HepG2 (cell line): ENCODE measurements around the gene DNAJC11. TPM values are rescaled to one million over a fixed set of nuclear protein-coding genes. Genes with fewer than 3 reads are reported as not detected.

Experiments used
- AHR ChIP-seq: IDR thresholded peaks from 2 replicates; pipeline ENCODE4 v1.6.1; 2018; ENCODE audit warnings: missing genetic modification reagents, missing compliant biosample characterization
- CSRNP1 ChIP-seq: sonication (generic); formaldehyde crosslinking; IDR thresholded peaks from 2 replicates; pipeline ENCODE4 v1.8.1; 2023; ENCODE audit warnings: mild to moderate bottlenecking, missing genetic modification reagents
- DRAP1 ChIP-seq: IDR thresholded peaks from 2 replicates; pipeline ENCODE4 v1.6.1; 2016; ENCODE audit warnings: missing genetic modification reagents, missing compliant biosample characterization
- ESRRA ChIP-seq: sonication (generic); formaldehyde crosslinking; IDR thresholded peaks from 2 replicates; pipeline ENCODE4 v1.5.1; 2020; ENCODE audit warnings: mild to moderate bottlenecking, low read depth, missing genetic modification reagents
- GZF1 ChIP-seq: sonication (generic); formaldehyde crosslinking; IDR thresholded peaks from 2 replicates; pipeline ENCODE4 v1.5.1; 2020; ENCODE audit warnings: mild to moderate bottlenecking, missing genetic modification reagents
- HOXD1 ChIP-seq: sonication (generic); formaldehyde crosslinking; IDR thresholded peaks from 2 replicates; pipeline ENCODE4 v1.5.0; 2020; ENCODE audit warnings: missing genetic modification reagents
- KAT7 ChIP-seq: IDR thresholded peaks from 2 replicates; pipeline ENCODE4 v1.6.1; 2018; ENCODE audit warnings: borderline replicate concordance, missing compliant biosample characterization
- MIER3 ChIP-seq: IDR thresholded peaks from 2 replicates; pipeline ENCODE4 v1.6.1; 2016; ENCODE audit warnings: missing compliant biosample characterization, borderline replicate concordance
- NONO ChIP-seq, 2 experiments: fragments of 450-650 bp in 1 of 2; sonication (generic) in 1 of 2; formaldehyde crosslinking in 1 of 2; IDR thresholded peaks in 1 of 2; conservative IDR thresholded peaks in 1 of 2; 2 replicates each; pipeline versions ENCODE4 v1.6.1 to v1.8.0; 2017 to 2022; ENCODE audit warnings: mild to moderate bottlenecking in 1 of 2, missing genetic modification reagents in 1 of 2, moderate library complexity in 1 of 2
- PPARG ChIP-seq: conservative IDR thresholded peaks from 2 replicates; pipeline ENCODE4 v1.6.1; 2016; ENCODE audit warnings: missing biosample characterization, missing genetic modification reagents
- PRDM4 ChIP-seq: sonication (generic); formaldehyde crosslinking; IDR thresholded peaks from 2 replicates; pipeline ENCODE4 v1.9.0; 2021; ENCODE audit warnings: missing genetic modification reagents, borderline replicate concordance
- PRMT3 ChIP-seq: sonication (generic); formaldehyde crosslinking; IDR thresholded peaks from 2 replicates; pipeline ENCODE4 v1.8.1; 2022; ENCODE audit warnings: low read depth, mild to moderate bottlenecking, moderate library complexity, missing genetic modification reagents, borderline replicate concordance
- RFX5 ChIP-seq: IDR thresholded peaks from 2 replicates; pipeline ENCODE4 v1.6.1; 2011; ENCODE audit warnings: low read depth, low read length, improper control_type of control experiment
- SP1 ChIP-seq, 2 experiments: fragments of 450-650 bp in 1 of 2; sonication (generic) in 1 of 2; formaldehyde crosslinking in 1 of 2; IDR thresholded peaks; 2 replicates each; pipeline versions ENCODE4 v1.4.0 to v1.6.1; 2016 to 2020; ENCODE audit warnings: missing genetic modification reagents in 1 of 2
- TMF1 ChIP-seq: sonication (generic); formaldehyde crosslinking; IDR thresholded peaks from 2 replicates; pipeline ENCODE4 v1.8.1; 2022; ENCODE audit warnings: low read depth, missing genetic modification reagents
- ZBTB26 ChIP-seq: IDR thresholded peaks from 2 replicates; pipeline ENCODE4 v1.6.1; 2016; ENCODE audit warnings: missing compliant biosample characterization, missing genetic modification reagents, borderline replicate concordance
- ZEB1 ChIP-seq: IDR thresholded peaks from 2 replicates; pipeline ENCODE4 v1.6.1; 2012; ENCODE audit warnings: mild to moderate bottlenecking, low read depth, inconsistent platforms; ENCODE audit not compliant: insufficient replicate concordance
- ZNF282 ChIP-seq: fragments of 450-650 bp; IDR thresholded peaks from 2 replicates; pipeline ENCODE4 v1.6.1; 2018; ENCODE audit not compliant: partially characterized antibody
- ZNF510 ChIP-seq: sonication (generic); formaldehyde crosslinking; IDR thresholded peaks from 2 replicates; pipeline ENCODE4 v1.4.0; 2020; ENCODE audit warnings: low read depth, mild to moderate bottlenecking, missing genetic modification reagents
- ZNF570 ChIP-seq: sonication (generic); formaldehyde crosslinking; IDR thresholded peaks from 2 replicates; pipeline ENCODE4 v1.4.0; 2020; ENCODE audit warnings: mild to moderate bottlenecking, missing genetic modification reagents, borderline replicate concordance
- ZNF629 ChIP-seq: sonication (generic); formaldehyde crosslinking; conservative IDR thresholded peaks from 2 replicates; pipeline ENCODE4 v1.5.0; 2020; ENCODE audit warnings: missing genetic modification reagents
- ZNF652 ChIP-seq: IDR thresholded peaks from 2 replicates; pipeline ENCODE4 v1.6.1; 2016; ENCODE audit warnings: low read depth, borderline replicate concordance
- ZNF703 ChIP-seq: sonication (generic); formaldehyde crosslinking; IDR thresholded peaks from 2 replicates; pipeline ENCODE4 v1.5.1; 2020; ENCODE audit warnings: missing genetic modification reagents, mild to moderate bottlenecking, moderate library complexity, borderline replicate concordance
- ZZZ3 ChIP-seq: sonication (generic); formaldehyde crosslinking; IDR thresholded peaks from 2 replicates; pipeline ENCODE4 v1.4.0; 2020; ENCODE audit warnings: missing genetic modification reagents, mild to moderate bottlenecking, borderline replicate concordance
- polyA plus RNA-seq, 8 experiments: library from polyadenylated mRNA; depleted of rRNA in 3 of 8; stranded (reverse) in 7 of 8; unstranded in 1 of 8; fragments of >200 nt; fragmentation: Illumina TruSeq in 4 of 8; extraction: Trizol in 4 of 8; gene quantifications; 2 replicates each; pipeline versions ENCODE4 v1.2.1 to v1.2.3, GENCODE V29; 2011 to 2016; ENCODE audit warnings: low read depth in 4 of 8, missing spikeins in 1 of 8, mixed read lengths in 1 of 8; ENCODE audit not compliant: insufficient read depth in 1 of 8
- total RNA-seq, 5 experiments: library from RNA; depleted of rRNA; stranded (reverse); fragments of >200 nt; fragmentation: Illumina TruSeq; extraction: Trizol; gene quantifications; 2 replicates each; pipeline ENCODE4 v1.2.3, GENCODE V29; 2016; ENCODE audit warnings: low read depth in 1 of 5

Gene DNAJC11
- total and polyA plus RNA-seq, 2 of the 13 experiments (the other 11 are each of a cell fraction or from before 2014, with no cell fraction given), result 25.1 to 47.6 TPM

GRCh38 chr1:6602669-6603237 lies 98.9 kb downstream of the DNAJC11 start, which contains the start of gene KLHL21 (continued):
- TF ChIP-seq HOXD1 (CRISPR knock-in tag) (no peak), ZNF629 (CRISPR knock-in tag) (no peak), RFX5 (no peak), TMF1 (CRISPR knock-in tag) (no peak), PRMT3 (peak; percentile 93; the same call in 1 of the 2 replicates), PPARG (CRISPR knock-in tag) (no peak), PRDM4 (CRISPR knock-in tag) (no peak), MIER3 (CRISPR knock-in tag) (no peak), SP1 (IDR thresholded peaks at IDR 0.05) (no peak), SP1 (CRISPR knock-in tag; IDR thresholded peaks at IDR 0.05) (peak; percentile 74), CSRNP1 (CRISPR knock-in tag) (peak; percentile 72), NONO (IDR thresholded peaks at IDR 0.05) (no peak), NONO (CRISPR knock-in tag; conservative IDR thresholded peaks at IDR 0.05) (peak; percentile 66; the same call in 1 of the 2 replicates), ZEB1 (no peak), ESRRA (CRISPR knock-in tag) (no peak), ZNF510 (CRISPR knock-in tag) (no peak; the same call in 1 of the 2 replicates), GZF1 (CRISPR knock-in tag) (no peak), ZNF703 (CRISPR knock-in tag) (no peak), ZZZ3 (CRISPR knock-in tag) (0 out of 2 replicates have a peak, but pooled peaks have one; percentile 6), DRAP1 (CRISPR knock-in tag) (peak; percentile 90), ZNF570 (CRISPR knock-in tag) (no peak), ZNF282 (no peak), ZBTB26 (no peak), KAT7 (CRISPR knock-in tag) (no peak), ZNF652 (peak; percentile 81), AHR (CRISPR knock-in tag) (no peak; the same call in 1 of the 2 replicates)
